Keratinocyte (primary cell): ENCODE data around the gene TPO.

Experiments
- EZH2 ChIP-seq: IDR thresholded peaks from one replicate; pipeline ENCODE4 v1.6.1; 2012; ENCODE audit warnings: inconsistent platforms, mild to moderate bottlenecking, low read length, moderate library complexity
- TF ChIP-seq, protein P1 (sequence below), 3 experiments: IDR thresholded peaks in 1 of 3; conservative IDR thresholded peaks in 1 of 3; optimal IDR thresholded peaks in 1 of 3; 2 replicates in 2 of 3; 3 replicates in 1 of 3; pipeline versions ENCODE3 to v1.5.1; 2011; ENCODE audit warnings: low read length in 3 of 3, mild to moderate bottlenecking in 3 of 3, moderate library complexity in 2 of 3, control low read depth in 1 of 3, inconsistent platforms in 1 of 3; ENCODE audit not compliant: insufficient read depth in 2 of 3; ENCODE audit errors: extremely low read depth in 1 of 3

- TF ChIP-seq EZH2: no peak
- TF ChIP-seq, protein P1, sequence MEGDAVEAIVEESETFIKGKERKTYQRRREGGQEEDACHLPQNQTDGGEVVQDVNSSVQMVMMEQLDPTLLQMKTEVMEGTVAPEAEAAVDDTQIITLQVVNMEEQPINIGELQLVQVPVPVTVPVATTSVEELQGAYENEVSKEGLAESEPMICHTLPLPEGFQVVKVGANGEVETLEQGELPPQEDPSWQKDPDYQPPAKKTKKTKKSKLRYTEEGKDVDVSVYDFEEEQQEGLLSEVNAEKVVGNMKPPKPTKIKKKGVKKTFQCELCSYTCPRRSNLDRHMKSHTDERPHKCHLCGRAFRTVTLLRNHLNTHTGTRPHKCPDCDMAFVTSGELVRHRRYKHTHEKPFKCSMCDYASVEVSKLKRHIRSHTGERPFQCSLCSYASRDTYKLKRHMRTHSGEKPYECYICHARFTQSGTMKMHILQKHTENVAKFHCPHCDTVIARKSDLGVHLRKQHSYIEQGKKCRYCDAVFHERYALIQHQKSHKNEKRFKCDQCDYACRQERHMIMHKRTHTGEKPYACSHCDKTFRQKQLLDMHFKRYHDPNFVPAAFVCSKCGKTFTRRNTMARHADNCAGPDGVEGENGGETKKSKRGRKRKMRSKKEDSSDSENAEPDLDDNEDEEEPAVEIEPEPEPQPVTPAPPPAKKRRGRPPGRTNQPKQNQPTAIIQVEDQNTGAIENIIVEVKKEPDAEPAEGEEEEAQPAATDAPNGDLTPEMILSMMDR (optimal IDR thresholded peaks at IDR 0.05 in 1 of 3, IDR thresholded peaks at IDR 0.05 in 1 of 3, conservative IDR thresholded peaks at IDR 0.05 in 1 of 3; ENCODE audit: extremely low read depth in 1 of 3, insufficient read depth in 2 of 3, low read length in 3 of 3): no peak
Measured at GRCh38 chr2:1375794-1376193, 37.5 kb upstream of the TPO start.
